Caco-2 (cell line): ENCODE measurements around the gene CYP46A1. TPM values are rescaled to one million over a fixed set of nuclear protein-coding genes. Genes with fewer than 3 reads are reported as not detected.

ENCODE experiments used
- BruUV-seq: library from RNA; stranded (reverse); fragments of 400-500 nt; replicated peaks from 2 replicates; lab custom pipeline; 2021; lab: Mats Ljungman, UMichigan
- CTCF ChIA-PET: fragments of 300-600 bp; sonication (Branson Sonifier 250); formaldehyde crosslinking; loops from one replicate; lab custom pipeline; 2022; ENCODE audit warnings: antibody characterized with exemption; lab: Charles Lee
- POLR2A ChIA-PET: fragments of 300-600 bp; sonication (Branson Sonifier 250); formaldehyde crosslinking; loops from one replicate; lab custom pipeline; 2022; ENCODE audit warnings: antibody characterized with exemption; lab: Charles Lee
- DNase-seq, 2 experiments: peaks; one replicate each; pipeline versions ENCODE4 v3.0.0 to v3.0.0-alpha.2; 2020 to 2022
- H3K27me3 ChIP-seq: replicated peaks from 2 replicates; pipeline ENCODE4 v1.6.0; 2011; ENCODE audit warnings: low read length; ENCODE audit not compliant: control insufficient read depth, insufficient read depth
- H3K36me3 ChIP-seq: 2 replicates; pipeline ENCODE4 v1.5.1; 2011; ENCODE audit warnings: low read length; ENCODE audit not compliant: control insufficient read depth, insufficient read depth
- H3K4me1 ChIP-seq: fragments of 250-450 bp; sonication (Bioruptor Pico); 2 replicates; pipeline ENCODE4 v1.5.1; 2020; ENCODE audit warnings: mild to moderate bottlenecking
- H3K4me3 ChIP-seq: 2 replicates; pipeline ENCODE4 v1.5.1; 2011; ENCODE audit warnings: low read depth, mild to moderate bottlenecking, control low read depth, low read length
- H3K9me3 ChIP-seq: fragments of 250-450 bp; sonication (Bioruptor Pico); 2 replicates; pipeline ENCODE4 v1.5.1; 2020; ENCODE audit warnings: mild to moderate bottlenecking, moderate library complexity
- H3K27ac Mint-ChIP-seq: one replicate; pipeline ENCODE4 v1.8.0; 2022; ENCODE audit warnings: mixed read lengths; ENCODE audit not compliant: unreplicated experiment
- H3K27me3 Mint-ChIP-seq: one replicate; pipeline ENCODE4 v1.8.0; 2022; ENCODE audit warnings: mixed read lengths; ENCODE audit not compliant: insufficient read depth, unreplicated experiment
- H3K36me3 Mint-ChIP-seq: one replicate; pipeline ENCODE4 v1.8.0; 2022; ENCODE audit warnings: mild to moderate bottlenecking, mixed read lengths; ENCODE audit not compliant: insufficient read depth, unreplicated experiment
- H3K4me1 Mint-ChIP-seq: one replicate; pipeline ENCODE4 v1.8.0; 2022; ENCODE audit warnings: low read depth, mixed read lengths; ENCODE audit not compliant: unreplicated experiment
- H3K4me3 Mint-ChIP-seq: one replicate; pipeline ENCODE4 v1.8.0; 2022; ENCODE audit warnings: mild to moderate bottlenecking, moderate library complexity, mixed read lengths; ENCODE audit not compliant: unreplicated experiment
- H3K9me3 Mint-ChIP-seq: one replicate; pipeline ENCODE4 v1.8.0; 2022; ENCODE audit warnings: mixed read lengths; ENCODE audit not compliant: unreplicated experiment
- CTCF ChIP-seq, 2 experiments: fragments of 200-600 bp in 1 of 2; IDR thresholded peaks; 1 replicate in 1 of 2; 2 replicates in 1 of 2; pipeline versions ENCODE4 v1.5.1 to v1.8.0; 2011 to 2022; ENCODE audit warnings: antibody characterized with exemption in 1 of 2, control low read depth in 1 of 2, inconsistent platforms in 1 of 2, low read depth in 1 of 2, low read length in 1 of 2, mild to moderate bottlenecking in 1 of 2, moderate library complexity in 1 of 2; ENCODE audit not compliant: insufficient read depth in 1 of 2, severe bottlenecking in 1 of 2, unreplicated experiment in 1 of 2
- intact Hi-C: fragments of 100-400 bp; cut with micrococcal nuclease; formaldehyde crosslinking; loops from one replicate; pipeline ENCODE4 v1.10.0; 2022; ENCODE audit not compliant: unreplicated experiment
- total RNA-seq: library from RNA; stranded (reverse); gene quantifications from 2 replicates; pipeline ENCODE4 v1.2.3, GENCODE V29; 2022

The CYP46A1 gene
- total RNA-seq, 1 experiment from 2014 or later = 0.09 TPM

- Histone ChIP-seq H3K4me3 (no peak overlapping the region), H3K36me3 (no peaks in the 10 kb centered on the region), H3K9me3 (no peaks in the 10 kb centered on the region), H3K4me1 (no peaks in the 10 kb centered on the region), H3K27me3 (no peaks in the 10 kb centered on the region)
- peaks cover 6% of the 10 kb centered on the region for H3K36me3 Mint-ChIP-seq
- no TSS peak for BruUV-seq
- no peak for TF ChIP-seq CTCF (IDR thresholded peaks at IDR 0.05; ENCODE audit: insufficient read depth in 1 of 2, low read depth in 1 of 2, low read length in 1 of 2, severe bottlenecking in 1 of 2, unreplicated experiment in 1 of 2)
- H3K27me3 Mint-ChIP-seq = no peaks in the 10 kb centered on the region
- POLR2A ChIA-PET = interaction anchor here (0.5 kb wide), 1 partner anchor 53 kb away, joined by 4 read pairs; no protein-coding TSS in a partner anchor
- DNase-seq = no peak
- CTCF ChIA-PET = interaction anchor here (0.6 to 0.7 kb wide), 2 partner anchors 16 to 113 kb away, joined by 3 read pairs; no protein-coding TSS in a partner anchor
- no peaks in the 10 kb centered on the region for H3K9me3 Mint-ChIP-seq
- H3K4me3 Mint-ChIP-seq = no peak overlapping the region
- no peaks in the 10 kb centered on the region for H3K4me1 Mint-ChIP-seq
- intact Hi-C loops = no loop called here
- H3K27ac Mint-ChIP-seq = no peak overlapping the region
These were observed 52.7 kb downstream of the CYP46A1 start for GRCh38 chr14:99736603-99737371.

GRCh38 chr14:99737451-99737951, 53.4 kb downstream of the CYP46A1 start:
- Histone ChIP-seq H3K27me3 (no peaks in the 10 kb centered on the region), H3K9me3 (no peaks in the 10 kb centered on the region), H3K4me1 (no peaks in the 10 kb centered on the region), H3K36me3 (no peaks in the 10 kb centered on the region), H3K4me3 (no peak overlapping the region)
- no TSS peak for BruUV-seq
- Mint-ChIP-seq H3K9me3 (no peaks in the 10 kb centered on the region), H3K27ac (no peak overlapping the region), H3K4me3 (no peak overlapping the region), H3K4me1 (no peaks in the 10 kb centered on the region), H3K36me3 (peaks cover 6% of the 10 kb centered on the region), H3K27me3 (peaks cover 2% of the 10 kb centered on the region)
- ChIA-PET CTCF (no interaction called here), POLR2A (no interaction called here)
- no peak for DNase-seq
- TF ChIP-seq CTCF (IDR thresholded peaks at IDR 0.05; ENCODE audit: insufficient read depth in 1 of 2, low read depth in 1 of 2, low read length in 1 of 2, severe bottlenecking in 1 of 2, unreplicated experiment in 1 of 2) = no peak
- intact Hi-C loops = no loop called here

- POLR2A ChIA-PET = no interaction called here
- no peak overlapping the region for H3K4me3 Mint-ChIP-seq
- no peak overlapping the region for H3K4me3 ChIP-seq
These were observed 54.0 kb downstream of the CYP46A1 start for GRCh38 chr14:99737956-99738667.

More at GRCh38 chr14:99737956-99738667, 54.0 kb downstream of the CYP46A1 start:
- no peaks in the 10 kb centered on the region for H3K4me1 ChIP-seq
- Mint-ChIP-seq H3K4me1 (no peaks in the 10 kb centered on the region), H3K36me3 (peaks cover 6% of the 10 kb centered on the region), H3K27ac (no peak overlapping the region), H3K27me3 (peaks cover 2% of the 10 kb centered on the region), H3K9me3 (no peaks in the 10 kb centered on the region)
- TF ChIP-seq CTCF (IDR thresholded peaks at IDR 0.05; ENCODE audit: insufficient read depth in 1 of 2, low read depth in 1 of 2, low read length in 1 of 2, severe bottlenecking in 1 of 2, unreplicated experiment in 1 of 2) = no peak
- no peak for DNase-seq
- H3K36me3 ChIP-seq = no peaks in the 10 kb centered on the region
- no TSS peak for BruUV-seq
- H3K9me3 ChIP-seq = no peaks in the 10 kb centered on the region
- intact Hi-C loops = no loop called here
- H3K27me3 ChIP-seq = no peaks in the 10 kb centered on the region
- CTCF ChIA-PET = no interaction called here
